ENCODE results near the gene LIN7B. TPM values are rescaled to one million over a fixed set of nuclear protein-coding genes. Genes with fewer than 3 reads are reported as not detected.

The LIN7B gene
- total and polyA plus RNA-seq, 2 of the 8 experiments (the other 6 are each of a cell fraction or from before 2014, with no cell fraction given) = 4.1 to 4.2 TPM

- TF ChIP-seq KDM4A (IDR thresholded peaks at IDR 0.05; ENCODE audit: low read depth, low read length, severe bottlenecking) = peak; percentile 57
Measured at GRCh38 chr19:49114630-49115363, 627 bp downstream of the LIN7B start (continued).
